ENCODE results near the gene CSKMT.
"Not testable (repeated sequence)": the region's sequence is repeated elsewhere in the genome, so short reads cannot be mapped to it uniquely, and the experiment has no call there.

Gene CSKMT

GRCh38 chr11:62648185-62648966 is 16.7 kb upstream of the CSKMT start:
- Mint-ChIP-seq H3K36me3 (ENCODE audit: low read depth) (peaks cover 18% of the 10 kb centered on the region), H3K4me1 (ENCODE audit: low read depth) (peaks cover 44% of the 10 kb centered on the region), H3K9me3 (no peaks in the 10 kb centered on the region), H3K27ac (no peak overlapping the region), H3K4me3 (no peak overlapping the region), H3K27me3 (no peaks in the 10 kb centered on the region)

GRCh38 chr11:62648967-62649364 is 16.1 kb upstream of the CSKMT start:
- Mint-ChIP-seq H3K27ac (no peak overlapping the region), H3K4me3 (no peak overlapping the region), H3K4me1 (ENCODE audit: low read depth) (peaks cover 48% of the 10 kb centered on the region)

GRCh38 chr11:62649486-62649885 is 15.6 kb upstream of the CSKMT start:
- H3K4me1 Mint-ChIP-seq (ENCODE audit: low read depth), result peaks cover 48% of the 10 kb centered on the region
- no peaks in the 10 kb centered on the region for H3K27me3 Mint-ChIP-seq
- H3K4me3 Mint-ChIP-seq, result no peak overlapping the region
- H3K36me3 Mint-ChIP-seq (ENCODE audit: low read depth), result peaks cover 12% of the 10 kb centered on the region
- peak overlapping the region; percentile 31 for H3K27ac Mint-ChIP-seq
- no peaks in the 10 kb centered on the region for H3K9me3 Mint-ChIP-seq

More at GRCh38 chr11:62648967-62649364, 16.1 kb upstream of the CSKMT start:
- Mint-ChIP-seq H3K9me3 (no peaks in the 10 kb centered on the region), H3K27me3 (no peaks in the 10 kb centered on the region), H3K36me3 (ENCODE audit: low read depth) (peaks cover 17% of the 10 kb centered on the region)

GRCh38 chr11:62650283-62650682 is 14.8 kb upstream of the CSKMT start:
- not testable (repeated sequence) for H3K27ac Mint-ChIP-seq; H3K27me3 Mint-ChIP-seq; H3K9me3 Mint-ChIP-seq; H3K36me3 Mint-ChIP-seq (ENCODE audit: low read depth); H3K4me3 Mint-ChIP-seq
- peaks cover 44% of the 10 kb centered on the region for H3K4me1 Mint-ChIP-seq (ENCODE audit: low read depth)

- peak overlapping the region; percentile 87 for H3K4me3 Mint-ChIP-seq
- no peaks in the 10 kb centered on the region for H3K27me3 Mint-ChIP-seq
- H3K9me3 Mint-ChIP-seq, result no peaks in the 10 kb centered on the region
- peaks cover 4% of the 10 kb centered on the region for H3K36me3 Mint-ChIP-seq (ENCODE audit: low read depth)
- H3K4me1 Mint-ChIP-seq (ENCODE audit: low read depth), result peaks cover 31% of the 10 kb centered on the region
- peak overlapping the region; percentile 88 for H3K27ac Mint-ChIP-seq
Measured at GRCh38 chr11:62652161-62653006, 12.7 kb upstream of the CSKMT start.

- no peaks in the 10 kb centered on the region for H3K9me3 Mint-ChIP-seq
- H3K4me1 Mint-ChIP-seq (ENCODE audit: low read depth), result peaks cover 28% of the 10 kb centered on the region
- H3K36me3 Mint-ChIP-seq (ENCODE audit: low read depth), result peaks cover 4% of the 10 kb centered on the region
- H3K27ac Mint-ChIP-seq, result peak overlapping the region; percentile 58
- H3K27me3 Mint-ChIP-seq, result no peaks in the 10 kb centered on the region
- peak overlapping the region; percentile 17 for H3K4me3 Mint-ChIP-seq
Measured at GRCh38 chr11:62654297-62654696, 10.8 kb upstream of the CSKMT start.

GRCh38 chr11:62656796-62657429 is 8.2 kb upstream of the CSKMT start:
- no peaks in the 10 kb centered on the region for H3K9me3 Mint-ChIP-seq
- H3K4me1 Mint-ChIP-seq (ENCODE audit: low read depth), result peaks cover 21% of the 10 kb centered on the region
- no peak overlapping the region for H3K4me3 Mint-ChIP-seq
- H3K36me3 Mint-ChIP-seq (ENCODE audit: low read depth), result peaks cover 9% of the 10 kb centered on the region
- H3K27ac Mint-ChIP-seq, result no peak overlapping the region
- no peaks in the 10 kb centered on the region for H3K27me3 Mint-ChIP-seq

GRCh38 chr11:62664405-62665074 is 572 bp upstream of the CSKMT start:
- H3K36me3 Mint-ChIP-seq (ENCODE audit: low read depth), result peaks cover 60% of the 10 kb centered on the region
- peak overlapping the region; percentile 96 for H3K4me3 Mint-ChIP-seq
- no peaks in the 10 kb centered on the region for H3K9me3 Mint-ChIP-seq
- peak overlapping the region; percentile 98 for H3K27ac Mint-ChIP-seq
- peaks cover 44% of the 10 kb centered on the region for H3K4me1 Mint-ChIP-seq (ENCODE audit: low read depth)
- no peaks in the 10 kb centered on the region for H3K27me3 Mint-ChIP-seq

GRCh38 chr11:62665599-62666258 is 617 bp downstream of the CSKMT start:
- Mint-ChIP-seq H3K27ac (peak overlapping the region; percentile 98), H3K4me1 (ENCODE audit: low read depth) (peaks cover 55% of the 10 kb centered on the region), H3K4me3 (peak overlapping the region; percentile 96), H3K36me3 (ENCODE audit: low read depth) (peaks cover 67% of the 10 kb centered on the region), H3K27me3 (no peaks in the 10 kb centered on the region), H3K9me3 (no peaks in the 10 kb centered on the region)

GRCh38 chr11:62666259-62666926 is 1.3 kb downstream of the CSKMT start:
- Mint-ChIP-seq H3K27me3 (no peaks in the 10 kb centered on the region), H3K9me3 (no peaks in the 10 kb centered on the region), H3K4me3 (peak overlapping the region; percentile 96), H3K27ac (peak overlapping the region; percentile 98), H3K36me3 (ENCODE audit: low read depth) (peaks cover 70% of the 10 kb centered on the region), H3K4me1 (ENCODE audit: low read depth) (peaks cover 58% of the 10 kb centered on the region)

GRCh38 chr11:62667460-62667859 is 2.3 kb downstream of the CSKMT start:
- H3K27ac Mint-ChIP-seq, result peak overlapping the region; percentile 98
- H3K27me3 Mint-ChIP-seq, result no peaks in the 10 kb centered on the region
- peaks cover 75% of the 10 kb centered on the region for H3K36me3 Mint-ChIP-seq (ENCODE audit: low read depth)
- H3K9me3 Mint-ChIP-seq, result no peaks in the 10 kb centered on the region
- H3K4me1 Mint-ChIP-seq (ENCODE audit: low read depth), result peaks cover 62% of the 10 kb centered on the region
- H3K4me3 Mint-ChIP-seq, result peak overlapping the region; percentile 96

GRCh38 chr11:62669420-62670161 is 4.5 kb downstream of the CSKMT start:
- Mint-ChIP-seq H3K36me3 (ENCODE audit: low read depth) (peaks cover 63% of the 10 kb centered on the region), H3K9me3 (no peaks in the 10 kb centered on the region), H3K4me1 (ENCODE audit: low read depth) (peaks cover 67% of the 10 kb centered on the region), H3K27ac (peak overlapping the region; percentile 71), H3K27me3 (no peaks in the 10 kb centered on the region), H3K4me3 (peak overlapping the region; percentile 96)

GRCh38 chr11:62671236-62671607 is 6.1 kb downstream of the CSKMT start:
- H3K4me1 Mint-ChIP-seq (ENCODE audit: low read depth), result peaks cover 68% of the 10 kb centered on the region
- H3K27ac Mint-ChIP-seq, result peak overlapping the region; percentile 99

More at GRCh38 chr11:62671236-62671607, 6.1 kb downstream of the CSKMT start:
- H3K9me3 Mint-ChIP-seq, result no peaks in the 10 kb centered on the region
- H3K4me3 Mint-ChIP-seq, result peak overlapping the region; percentile 96
- no peaks in the 10 kb centered on the region for H3K27me3 Mint-ChIP-seq
- H3K36me3 Mint-ChIP-seq (ENCODE audit: low read depth), result peaks cover 57% of the 10 kb centered on the region

Data from stimulated activated naive CD8-positive, alpha-beta T cell treated with anti-CD3 and anti-CD28 coated beads, Interleukin-15, Interleukin-2, amounts not matched to agents 100 ng/mL and 50 ng/mL, for 24 hours (primary cell).